Measurements from ENCODE around the gene TIMM50.
"Not testable (repeated sequence)": the region's sequence is repeated elsewhere in the genome, so short reads cannot be mapped to it uniquely, and the experiment has no call there.

The TIMM50 gene

GRCh38 chr19:39480337-39481228 lies at the start of gene TIMM50:
Gene TIMM50, plus strand, starts transcription at chr19:39480838. Its CDS starts 16 bp downstream, at chr19:39480854.
- peak; percentile 97 for DNase-seq (ENCODE audit: low read depth)

- no peak for DNase-seq (ENCODE audit: low read depth)
Measured at GRCh38 chr19:39432677-39433025, 48.0 kb upstream of the TIMM50 start.

- no peak for DNase-seq (ENCODE audit: low read depth)
Measured at GRCh38 chr19:39433480-39434079, 47.1 kb upstream of the TIMM50 start.

DNA sequence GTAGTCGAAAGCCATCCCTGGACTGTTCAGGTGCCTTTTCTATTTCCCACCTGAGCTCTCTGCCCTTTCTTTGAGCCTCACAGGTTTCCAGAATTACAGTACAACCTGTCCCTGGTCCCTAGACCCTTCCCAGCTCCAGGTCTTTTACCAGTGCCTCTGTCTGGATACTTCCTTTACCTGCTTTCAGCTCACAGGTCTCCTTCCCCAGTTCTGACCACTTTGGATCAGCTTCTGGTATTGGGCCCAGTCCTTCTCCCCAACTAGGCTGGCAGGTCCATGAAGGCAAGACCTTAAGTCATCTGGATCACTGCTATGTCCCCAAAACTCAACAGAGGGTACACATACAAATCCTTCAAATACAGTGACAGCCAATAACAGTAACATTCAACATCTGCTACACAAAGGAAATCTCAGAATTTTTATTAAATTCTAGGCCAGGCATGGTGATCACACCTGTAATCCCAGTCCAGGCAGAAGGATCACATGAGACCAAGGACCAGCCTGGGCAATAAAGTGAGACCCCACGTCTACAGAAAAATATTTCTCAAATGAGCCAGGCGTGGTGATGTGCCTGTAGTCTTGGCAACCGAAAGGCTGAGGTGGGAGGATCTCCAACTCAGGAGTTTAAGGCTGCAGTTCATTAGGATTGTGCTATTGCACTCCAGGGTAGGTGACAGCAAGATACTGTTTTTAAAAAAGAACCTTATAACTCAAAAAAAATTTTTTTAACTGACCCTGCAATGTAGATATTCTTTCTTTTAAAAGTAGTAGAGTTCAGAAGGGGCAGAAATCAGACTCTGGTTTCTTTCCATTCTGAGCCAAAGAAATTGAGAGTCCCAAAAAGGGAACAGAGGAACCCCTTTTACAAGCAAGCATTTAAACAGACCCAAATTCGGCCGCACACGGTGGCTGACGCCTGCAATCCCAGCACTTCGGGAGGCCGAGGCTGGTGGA lies 46.2 kb upstream of the TIMM50 start:
- no peak for DNase-seq (ENCODE audit: low read depth)

- peak; percentile 100 for DNase-seq (ENCODE audit: low read depth)
Measured at GRCh38 chr19:39435499-39436349, 44.9 kb upstream of the TIMM50 start, which contains the start of gene RPS16. Gene RPS16, minus strand, starts transcription at chr19:39435949. Its CDS starts 54 bp downstream, at chr19:39435895.

DNA sequence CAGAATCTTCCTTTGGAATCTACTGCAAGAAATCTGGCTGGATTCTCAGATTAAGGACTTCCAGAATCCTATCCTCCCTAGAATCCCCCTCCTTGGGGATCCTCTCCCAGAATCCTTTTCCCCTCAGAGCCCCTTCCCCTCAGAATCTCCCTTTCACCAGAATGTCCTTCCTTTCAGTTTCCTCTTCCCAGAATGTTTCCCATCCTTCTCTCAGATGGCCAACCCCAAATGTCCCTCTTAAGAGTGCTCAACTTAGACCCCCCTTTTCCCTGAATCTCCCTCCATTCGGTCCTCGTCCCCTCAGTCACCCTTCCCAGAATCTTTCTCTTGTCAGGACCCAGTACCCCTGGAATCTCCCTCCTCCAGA lies 44.3 kb upstream of the TIMM50 start:
- DNase-seq (ENCODE audit: low read depth), result no peak

DNA sequence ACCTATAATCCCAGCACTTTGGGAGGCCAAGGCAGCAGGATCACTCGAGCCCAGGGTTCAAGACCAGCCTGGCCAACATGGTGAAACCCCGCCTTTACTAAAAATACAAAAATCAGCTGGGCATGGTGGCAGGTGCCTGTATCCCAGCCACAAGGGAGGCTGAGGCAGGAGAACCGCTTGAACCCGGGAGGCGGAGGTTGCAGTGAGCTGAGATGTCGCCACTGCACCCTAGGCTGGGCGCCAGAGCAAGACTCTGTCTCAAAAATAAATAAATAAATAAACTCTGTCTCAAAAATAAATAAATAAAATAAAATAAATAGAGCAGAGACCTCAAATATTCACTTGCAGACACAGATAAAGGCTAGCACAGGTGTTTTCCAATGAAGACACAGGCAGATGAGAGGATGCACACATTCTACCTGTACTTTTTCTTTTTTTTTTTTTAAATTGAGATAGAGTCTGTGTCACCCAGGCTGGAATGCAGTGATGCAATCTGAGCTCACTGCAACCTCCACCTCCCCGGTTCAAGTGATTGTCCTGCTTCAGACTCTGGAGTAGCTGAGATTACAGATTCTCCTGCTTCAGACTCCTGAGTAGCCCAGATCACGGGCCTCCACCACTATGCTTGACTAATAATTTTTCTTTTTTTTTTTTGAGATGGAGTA lies 42.2 kb upstream of the TIMM50 start:
- DNase-seq (ENCODE audit: low read depth), result no peak

DNA sequence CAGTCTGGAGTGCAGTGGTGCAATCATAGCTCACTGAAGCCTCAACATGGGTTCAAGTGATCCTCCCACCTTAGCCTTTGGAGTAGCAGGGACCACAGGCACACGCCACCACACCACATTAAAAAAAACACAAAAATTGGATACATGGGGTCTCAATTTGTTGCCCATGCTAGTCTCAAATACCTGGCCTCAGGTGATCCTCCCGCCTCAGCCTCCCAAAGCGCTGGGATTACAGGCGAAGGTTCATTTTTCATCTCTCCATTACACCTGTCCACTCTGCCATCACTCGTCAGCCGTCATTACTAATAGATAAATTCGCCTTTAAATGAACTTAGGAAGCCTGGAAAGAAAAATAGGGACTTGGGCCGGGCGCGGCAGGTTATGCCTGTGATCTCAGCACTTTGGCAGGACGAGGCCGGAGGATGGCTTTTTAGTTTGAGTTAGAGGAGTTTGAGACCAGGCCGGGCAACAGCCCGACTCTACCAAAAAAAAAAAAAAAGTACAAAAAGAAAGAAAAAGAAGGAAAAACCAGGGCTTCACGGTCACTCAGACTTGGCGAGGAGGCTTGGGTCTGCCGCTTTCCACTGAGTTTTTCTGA lies 35.9 kb upstream of the TIMM50 start:
- DNase-seq (ENCODE audit: low read depth), result no peak

DNA sequence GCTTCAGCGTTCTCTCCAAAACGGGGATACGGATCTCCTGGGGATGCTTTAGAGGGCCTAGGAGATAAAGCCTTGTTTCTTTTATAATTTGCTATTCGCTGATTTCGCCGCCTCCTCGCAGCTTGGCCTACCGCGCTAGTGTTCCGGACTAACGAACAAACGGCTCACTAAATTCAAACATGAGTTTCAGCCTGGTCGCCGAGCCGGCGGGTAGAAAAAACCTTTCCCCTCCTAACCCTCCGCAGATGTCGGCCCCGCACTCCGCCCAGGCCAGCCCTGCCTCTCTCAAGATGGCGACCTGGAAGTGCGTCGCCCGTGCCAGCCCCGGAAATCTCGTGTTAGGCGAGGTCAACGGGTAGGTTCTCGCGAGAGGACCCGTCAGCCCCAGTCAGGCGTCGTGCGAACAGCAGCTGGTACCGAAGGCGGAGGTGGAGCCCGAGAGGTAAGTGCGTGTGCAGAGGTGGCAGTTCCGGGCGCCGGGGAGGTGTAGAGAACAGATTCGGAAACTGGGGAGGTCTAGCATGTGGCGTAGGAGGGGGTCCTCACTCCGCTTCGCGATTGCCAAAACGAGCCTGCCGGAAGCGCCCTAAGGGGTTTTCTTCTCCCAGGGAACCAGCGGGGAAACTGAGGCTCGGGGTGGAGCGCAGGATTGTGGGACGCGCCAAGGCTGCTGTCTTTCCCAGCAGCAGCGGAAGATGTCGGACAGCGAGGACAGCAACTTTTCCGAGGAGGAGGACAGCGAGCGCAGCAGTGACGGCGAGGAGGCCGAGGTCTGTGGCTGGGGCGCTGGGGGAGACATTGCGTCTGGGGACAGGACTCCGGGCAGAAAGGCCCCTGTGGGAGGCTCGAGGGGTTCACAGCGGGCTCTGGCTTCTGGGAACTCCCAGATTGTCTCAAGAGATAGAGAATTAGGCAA lies 35.2 kb upstream of the TIMM50 start, which contains the start of gene SUPT5H:
TSS of gene SUPT5H (plus strand) at position 387 of the 916 bp plus-strand sequence. CDS start at position 696, 309 bp downstream.
- DNase-seq (ENCODE audit: low read depth), result peak; percentile 96

DNA sequence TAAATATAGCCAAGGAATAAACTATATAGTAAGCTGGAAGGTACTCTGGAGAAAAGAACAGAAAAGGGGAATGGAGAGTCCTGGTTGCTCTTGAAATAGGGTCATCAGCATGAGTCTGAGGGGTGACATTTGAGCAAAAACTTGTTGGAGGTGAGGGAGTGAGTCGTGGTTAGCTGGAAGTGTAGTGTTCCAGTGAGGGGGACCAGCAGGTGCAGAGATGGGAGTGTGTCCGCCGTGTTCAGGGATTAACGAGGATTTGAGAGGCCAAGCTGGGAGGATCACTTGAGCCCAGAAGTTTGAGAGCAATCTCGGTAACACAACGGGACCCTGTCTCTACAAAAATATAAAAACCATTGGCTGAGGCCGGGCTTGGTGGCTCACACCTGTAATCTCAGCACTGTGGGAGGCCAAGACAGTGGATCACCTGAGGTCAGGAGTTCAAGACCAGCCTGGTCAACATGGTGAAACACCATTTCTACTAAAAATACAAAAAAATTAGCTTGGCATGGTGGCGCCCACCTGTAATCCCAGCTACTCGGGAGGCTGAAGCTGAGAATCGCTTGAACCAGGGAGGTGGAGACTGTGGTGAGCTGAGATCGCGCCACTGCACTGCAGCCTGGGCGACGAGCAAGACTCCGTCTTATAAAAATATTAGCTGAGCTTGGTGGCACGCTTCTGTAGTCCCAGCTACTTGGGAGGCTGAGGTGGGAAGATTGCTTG lies 34.1 kb upstream of the TIMM50 start:
- DNase-seq (ENCODE audit: low read depth), result no peak

DNA sequence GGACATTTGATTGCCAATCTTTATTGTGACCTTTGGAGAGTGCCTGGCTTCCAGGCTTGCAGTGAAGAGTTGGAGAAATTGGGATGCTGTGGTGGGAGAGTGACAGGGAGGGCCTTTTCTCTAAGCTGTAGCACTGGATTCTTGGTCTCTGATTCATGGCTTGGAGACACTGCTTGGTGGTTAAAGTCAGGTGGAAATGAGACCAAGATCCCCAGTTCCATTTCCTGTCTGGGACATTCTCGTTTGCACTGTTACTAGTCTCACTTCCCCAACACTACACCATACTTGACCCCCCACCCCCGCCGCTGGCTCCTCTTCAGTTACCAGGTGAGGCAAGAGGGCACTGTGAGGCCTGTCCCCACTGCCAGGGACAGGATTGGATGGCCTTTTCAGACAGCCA lies 32.4 kb upstream of the TIMM50 start:
- DNase-seq (ENCODE audit: low read depth), result no peak

DNA sequence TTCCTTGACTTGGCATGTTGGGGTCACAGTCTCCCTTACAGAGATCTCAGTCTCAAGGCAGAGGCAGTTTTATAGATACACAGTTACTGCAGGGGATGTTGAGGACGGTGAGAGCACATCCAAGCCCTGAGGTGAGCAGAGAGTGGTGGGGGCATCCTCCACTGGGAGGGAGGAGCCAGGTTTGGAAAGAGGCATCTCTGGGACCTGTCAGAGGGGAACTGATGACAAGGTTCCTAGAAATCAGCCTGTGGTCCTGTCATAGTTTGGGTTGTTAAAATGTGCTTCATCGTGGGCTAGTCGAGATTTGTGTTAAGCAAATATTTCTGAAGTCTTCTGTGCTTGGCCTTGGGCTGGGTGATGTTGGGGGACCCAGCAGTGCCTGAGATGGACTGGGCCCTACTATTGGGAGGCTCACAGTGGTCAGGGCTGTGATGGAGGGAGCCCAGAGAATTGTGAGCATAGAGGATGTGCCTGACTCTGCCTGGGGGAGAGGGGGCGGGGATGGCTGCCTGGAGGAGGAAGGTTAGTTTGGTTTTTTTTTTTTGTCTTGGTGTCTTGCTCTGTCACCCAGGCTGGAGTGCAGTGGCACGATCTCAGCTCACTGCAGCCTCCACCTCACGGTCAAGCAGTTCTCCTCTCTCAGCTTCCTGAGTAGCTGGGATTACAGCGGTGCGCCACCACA lies 31.4 kb upstream of the TIMM50 start:
- DNase-seq (ENCODE audit: low read depth), result no peak

DNA sequence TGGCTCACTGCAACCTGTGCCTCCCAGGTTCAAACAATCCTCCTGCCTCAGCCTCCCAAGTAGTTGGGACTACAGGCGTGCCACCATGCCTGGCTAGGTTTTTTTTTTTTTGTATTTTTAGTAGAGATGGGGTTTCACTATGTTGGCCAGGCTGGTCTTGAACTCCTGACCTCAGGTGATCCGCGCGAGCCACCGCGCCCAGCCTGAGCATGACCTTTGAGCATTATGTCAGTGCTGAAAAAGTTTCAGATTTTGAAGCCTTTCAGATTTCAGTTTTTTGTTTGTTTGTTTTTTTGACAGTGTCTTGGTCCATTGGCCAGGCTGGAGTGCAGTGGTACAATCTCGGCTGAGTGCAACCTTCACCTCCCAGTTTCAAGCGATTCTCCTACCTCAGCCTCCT lies 29.4 kb upstream of the TIMM50 start:
- not testable (repeated sequence) for DNase-seq (ENCODE audit: low read depth)

GRCh38 chr19:39463403-39463802 lies 17.2 kb upstream of the TIMM50 start:
- no peak for DNase-seq (ENCODE audit: low read depth)

- DNase-seq (ENCODE audit: low read depth), result no peak
Measured at GRCh38 chr19:39465956-39466747, 14.5 kb upstream of the TIMM50 start.

- no peak for DNase-seq (ENCODE audit: low read depth)
Measured at GRCh38 chr19:39467941-39468340, 12.7 kb upstream of the TIMM50 start.

DNA sequence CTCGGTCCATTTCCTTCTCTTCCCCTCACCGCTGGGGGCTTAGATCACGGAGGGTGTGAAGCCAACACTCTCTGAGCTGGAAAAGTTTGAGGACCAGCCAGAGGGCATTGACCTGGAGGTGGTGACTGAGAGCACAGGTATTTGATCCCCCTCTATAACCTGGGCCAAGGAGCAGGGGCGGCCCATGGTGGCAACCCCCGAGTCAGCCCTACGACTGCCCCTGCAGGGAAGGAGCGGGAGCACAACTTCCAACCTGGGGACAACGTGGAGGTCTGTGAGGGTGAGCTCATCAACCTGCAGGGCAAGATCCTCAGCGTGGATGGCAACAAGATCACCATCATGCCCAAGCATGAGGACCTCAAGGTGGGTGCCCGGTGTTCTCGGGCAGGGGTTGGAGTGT lies 11.6 kb upstream of the TIMM50 start:
- DNase-seq (ENCODE audit: low read depth), result no peak
